GM12801 (cell line): ENCODE data around the gene HDAC4.

ENCODE experiments used
- CTCF ChIP-seq: IDR thresholded peaks from one replicate; pipeline ENCODE4 v1.5.1; 2011; ENCODE audit warnings: control low read depth; ENCODE audit not compliant: insufficient read length; ENCODE audit errors: extremely low read depth

Gene HDAC4

GRCh38 chr2:239035361-239035814 is 365.4 kb downstream of the HDAC4 start:
- TF ChIP-seq CTCF: no peak

DNA sequence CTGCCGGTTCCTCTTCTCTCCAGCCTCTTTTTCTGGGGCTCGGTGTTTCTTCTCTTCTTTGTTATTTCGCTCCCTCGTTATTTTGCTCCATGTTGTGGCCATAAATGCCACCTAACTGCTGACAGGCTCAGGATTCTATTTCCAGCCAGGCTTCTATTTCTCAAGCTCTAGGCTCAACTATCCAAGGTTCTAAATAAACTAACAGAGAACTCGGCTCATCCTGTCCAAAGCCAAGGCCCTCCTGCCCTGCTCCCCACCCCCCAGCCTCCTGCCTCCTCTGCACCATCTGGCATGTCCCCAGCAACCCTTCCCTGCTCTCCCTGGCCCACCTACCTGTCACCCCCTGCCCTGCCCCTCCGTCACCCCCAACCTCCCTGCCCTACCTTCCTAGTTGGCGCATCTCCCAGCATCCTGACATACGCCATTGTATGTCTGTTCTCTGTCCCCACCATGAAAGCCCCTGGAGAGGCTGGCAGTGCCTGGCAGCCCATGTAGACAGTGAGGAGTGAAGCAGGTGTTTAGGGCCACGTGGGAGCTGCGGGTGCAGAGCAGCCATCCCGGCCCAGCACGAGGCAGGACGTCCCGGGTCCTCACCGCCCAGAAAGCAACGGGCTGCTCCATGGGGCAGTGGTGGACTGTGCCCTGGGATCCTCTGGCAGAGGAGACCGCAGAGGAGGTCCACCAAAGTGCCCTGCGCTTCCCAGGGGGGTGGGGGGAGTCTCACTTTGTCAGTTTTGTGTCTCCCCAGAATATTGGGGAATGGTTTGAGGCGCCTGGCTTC is 366.1 kb downstream of the HDAC4 start:
- no peak for TF ChIP-seq CTCF

GRCh38 chr2:239033801-239034560 is 366.8 kb downstream of the HDAC4 start:
- no peak for TF ChIP-seq CTCF

GRCh38 chr2:239029958-239030357 is 370.9 kb downstream of the HDAC4 start:
- TF ChIP-seq CTCF: no peak

DNA sequence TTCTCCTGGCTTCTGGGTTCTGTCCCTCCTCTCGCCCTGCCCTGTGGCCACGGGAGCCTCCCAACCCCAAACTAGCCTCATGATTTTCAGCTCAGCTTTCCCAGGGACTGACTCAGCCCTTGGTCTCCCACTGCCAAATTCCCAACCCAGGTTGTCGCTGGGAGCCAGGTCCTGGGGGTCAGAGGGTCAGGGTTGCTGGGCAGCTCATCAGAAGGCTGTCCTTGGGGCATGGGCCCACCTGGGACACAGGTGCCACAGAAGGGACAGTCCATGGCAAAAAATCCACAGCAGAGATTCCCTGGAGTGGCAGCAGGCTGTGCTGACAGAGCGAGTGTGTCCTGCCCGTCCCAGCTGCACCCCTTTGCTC is 372.6 kb downstream of the HDAC4 start:
- no peak for TF ChIP-seq CTCF

DNA sequence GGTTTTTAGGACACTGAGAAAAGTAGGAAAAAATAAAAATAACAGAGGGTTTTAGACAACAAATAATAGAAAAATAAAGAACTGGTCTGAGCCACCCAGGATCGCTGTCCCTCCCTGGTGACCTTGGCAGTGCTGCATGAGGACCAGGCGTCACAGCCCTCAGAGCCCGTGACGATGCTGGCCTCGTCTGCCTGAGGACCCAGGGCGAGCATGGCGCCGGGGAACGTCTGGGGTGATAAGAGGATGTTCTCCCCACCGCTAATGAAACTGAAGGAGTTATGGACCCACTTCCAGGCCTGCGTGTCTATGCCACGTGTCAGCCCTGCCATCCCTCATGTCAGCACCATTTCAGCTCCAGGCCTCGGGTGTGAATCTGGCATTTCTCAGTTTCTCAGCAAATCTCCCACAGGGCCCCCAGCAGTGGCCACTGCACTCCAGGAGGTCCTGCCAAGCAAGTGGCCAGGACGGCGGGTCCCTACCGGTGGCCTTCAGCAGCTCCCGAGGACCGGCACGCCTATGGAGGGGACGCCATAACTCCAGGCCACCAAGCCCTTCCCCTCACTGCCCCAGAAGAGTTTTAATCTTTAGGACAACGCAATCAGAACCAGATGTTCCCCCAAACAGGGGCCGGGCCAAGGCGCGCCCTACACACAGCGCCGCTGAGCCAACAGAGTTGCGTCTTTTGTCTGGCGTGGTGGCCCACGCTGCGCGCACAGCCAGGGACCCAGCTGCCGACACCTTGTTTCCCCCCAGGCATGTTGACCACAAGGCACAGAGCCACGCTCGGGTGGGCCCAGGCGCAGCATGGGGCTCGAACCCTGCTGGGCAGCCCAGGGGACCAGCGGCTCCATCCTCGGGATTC is 373.2 kb downstream of the HDAC4 start:
- TF ChIP-seq CTCF: no peak
